Duodenal mucosa (tissue), 2 donors: Measurements from ENCODE around the gene SLC19A2.

Experiments
- H3K27ac ChIP-seq: one replicate; pipeline ENCODE4 v1.7.0; 2013; ENCODE audit warnings: low read depth, low read length
- H3K27me3 ChIP-seq, 2 donors: one replicate each; pipeline ENCODE4 v1.7.0; 2013; ENCODE audit warnings: low read length in 2 of 2, control low read depth in 1 of 2; ENCODE audit not compliant: insufficient read depth in 2 of 2, control insufficient read depth in 1 of 2
- H3K36me3 ChIP-seq, 2 donors: one replicate each; pipeline ENCODE4 v1.7.0; 2013; ENCODE audit warnings: low read length in 2 of 2, control low read depth in 1 of 2; ENCODE audit not compliant: insufficient read depth in 2 of 2, control insufficient read depth in 1 of 2
- H3K4me1 ChIP-seq, 2 donors: one replicate each; pipeline ENCODE4 v1.7.0; 2013; ENCODE audit warnings: low read length in 2 of 2, control low read depth in 1 of 2; ENCODE audit not compliant: insufficient read depth in 2 of 2, control insufficient read depth in 1 of 2
- H3K4me3 ChIP-seq, 2 donors: one replicate each; pipeline ENCODE4 v1.7.0; 2013; ENCODE audit warnings: low read length in 2 of 2, low read depth in 1 of 2
- H3K9ac ChIP-seq, 2 donors: one replicate each; pipeline ENCODE4 v1.7.0; 2013; ENCODE audit warnings: low read length in 2 of 2, low read depth in 1 of 2
- H3K9me3 ChIP-seq, 2 donors: one replicate each; pipeline ENCODE4 v1.7.0; 2013; ENCODE audit warnings: low read length in 2 of 2, control low read depth in 1 of 2; ENCODE audit not compliant: control insufficient read depth in 1 of 2

SLC19A2 gene

GRCh38 chr1:169491845-169492281 is 6.1 kb upstream of the SLC19A2 start:
- H3K27me3 ChIP-seq = no peaks in the 10 kb centered on the region
- H3K36me3 ChIP-seq = no peaks in the 10 kb centered on the region
- H3K9ac ChIP-seq = no peak overlapping the region
- H3K4me3 ChIP-seq = no peak overlapping the region
- no peak overlapping the region for H3K27ac ChIP-seq
- H3K9me3 ChIP-seq = no peaks in the 10 kb centered on the region
- H3K4me1 ChIP-seq = peaks cover 4 to 5% of the 10 kb centered on the region in 2 donors

- no peak overlapping the region for H3K4me3 ChIP-seq
- H3K9me3 ChIP-seq = no peaks in the 10 kb centered on the region
- no peaks in the 10 kb centered on the region for H3K36me3 ChIP-seq
- H3K4me1 ChIP-seq = peaks cover 10 to 27% of the 10 kb centered on the region in 2 donors
- no peaks in the 10 kb centered on the region for H3K27me3 ChIP-seq
- H3K27ac ChIP-seq = no peak overlapping the region
- H3K9ac ChIP-seq = no peak overlapping the region
Measured at GRCh38 chr1:169488157-169488556, 2.4 kb upstream of the SLC19A2 start.

- Histone ChIP-seq H3K9me3 (no peaks in the 10 kb centered on the region), H3K9ac (no peak overlapping the region), H3K4me1 (peaks cover 10 to 28% of the 10 kb centered on the region in 2 donors), H3K27ac (no peak overlapping the region), H3K4me3 (no peak overlapping the region), H3K36me3 (no peaks in the 10 kb centered on the region), H3K27me3 (no peaks in the 10 kb centered on the region)
Measured at GRCh38 chr1:169487561-169487960, 1.8 kb upstream of the SLC19A2 start.

GRCh38 chr1:169487133-169487532 is 1.4 kb upstream of the SLC19A2 start:
- Histone ChIP-seq H3K9me3 (no peaks in the 10 kb centered on the region), H3K36me3 (no peaks in the 10 kb centered on the region), H3K9ac (no peak overlapping the region), H3K4me1 (peaks cover 10 to 28% of the 10 kb centered on the region in 2 donors), H3K27me3 (no peaks in the 10 kb centered on the region), H3K27ac (peak overlapping the region; percentile 59), H3K4me3 (peak overlapping the region in 1 of 2 donors; percentile 90)

- H3K36me3 ChIP-seq = no peaks in the 10 kb centered on the region
- peak overlapping the region; percentile 89 to 91 for H3K9ac ChIP-seq
- H3K27ac ChIP-seq = peak overlapping the region; percentile 59
- no peaks in the 10 kb centered on the region for H3K27me3 ChIP-seq
- peaks cover 10 to 28% of the 10 kb centered on the region in 2 donors for H3K4me1 ChIP-seq
- H3K4me3 ChIP-seq = peak overlapping the region; percentile 80 to 90
- no peaks in the 10 kb centered on the region for H3K9me3 ChIP-seq
Measured at GRCh38 chr1:169486281-169487051, 722 bp upstream of the SLC19A2 start.

- Histone ChIP-seq H3K4me3 (peak overlapping the region; percentile 80 to 90), H3K4me1 (peaks cover 10 to 28% of the 10 kb centered on the region in 2 donors), H3K9me3 (no peaks in the 10 kb centered on the region), H3K27me3 (no peaks in the 10 kb centered on the region), H3K27ac (peak overlapping the region; percentile 90), H3K36me3 (no peaks in the 10 kb centered on the region), H3K9ac (peak overlapping the region; percentile 80 to 91)
Measured at GRCh38 chr1:169484683-169485430, 887 bp downstream of the SLC19A2 start.

GRCh38 chr1:169484101-169484500 is 1.6 kb downstream of the SLC19A2 start:
- peaks cover 10 to 28% of the 10 kb centered on the region in 2 donors for H3K4me1 ChIP-seq
- no peaks in the 10 kb centered on the region for H3K36me3 ChIP-seq
- peak overlapping the region; percentile 58 to 91 for H3K9ac ChIP-seq
- peak overlapping the region; percentile 80 to 90 for H3K4me3 ChIP-seq
- no peaks in the 10 kb centered on the region for H3K9me3 ChIP-seq
- H3K27me3 ChIP-seq = no peaks in the 10 kb centered on the region
- H3K27ac ChIP-seq = no peak overlapping the region

- no peak overlapping the region for H3K27ac ChIP-seq
- peak overlapping the region; percentile 80 to 90 for H3K4me3 ChIP-seq
- H3K4me1 ChIP-seq = peaks cover 10 to 28% of the 10 kb centered on the region in 2 donors
- H3K27me3 ChIP-seq = no peaks in the 10 kb centered on the region
- H3K9me3 ChIP-seq = no peaks in the 10 kb centered on the region
- H3K9ac ChIP-seq = peak overlapping the region; percentile 58 to 91
- no peaks in the 10 kb centered on the region for H3K36me3 ChIP-seq
Measured at GRCh38 chr1:169483500-169483966, 2.2 kb downstream of the SLC19A2 start.

GRCh38 chr1:169479363-169480066 is 6.2 kb downstream of the SLC19A2 start:
- peaks cover 4 to 15% of the 10 kb centered on the region in 2 donors for H3K4me1 ChIP-seq
- peaks cover 0 to 14% of the 10 kb centered on the region in 2 donors for H3K36me3 ChIP-seq
- no peaks in the 10 kb centered on the region for H3K27me3 ChIP-seq
- H3K9ac ChIP-seq = no peak overlapping the region
- no peak overlapping the region for H3K4me3 ChIP-seq
- H3K9me3 ChIP-seq = no peaks in the 10 kb centered on the region
- no peak overlapping the region for H3K27ac ChIP-seq
